SIG-M5 treated with dmso at 0.1 percent for 504 hours (cell line): Measurements from ENCODE around the gene CTDP1.

Experiments
- DNase-seq: peaks from one replicate; lab custom pipeline; 2025; ENCODE audit not compliant: unreplicated experiment; lab: John Stamatoyannopoulos, UW

CTDP1 gene

GRCh38 chr18:79756826-79757225, 77.2 kb downstream of the CTDP1 start:
- DNase-seq = no peak

- no peak for DNase-seq
Measured at GRCh38 chr18:79760348-79760747, 80.7 kb downstream of the CTDP1 start.

DNA sequence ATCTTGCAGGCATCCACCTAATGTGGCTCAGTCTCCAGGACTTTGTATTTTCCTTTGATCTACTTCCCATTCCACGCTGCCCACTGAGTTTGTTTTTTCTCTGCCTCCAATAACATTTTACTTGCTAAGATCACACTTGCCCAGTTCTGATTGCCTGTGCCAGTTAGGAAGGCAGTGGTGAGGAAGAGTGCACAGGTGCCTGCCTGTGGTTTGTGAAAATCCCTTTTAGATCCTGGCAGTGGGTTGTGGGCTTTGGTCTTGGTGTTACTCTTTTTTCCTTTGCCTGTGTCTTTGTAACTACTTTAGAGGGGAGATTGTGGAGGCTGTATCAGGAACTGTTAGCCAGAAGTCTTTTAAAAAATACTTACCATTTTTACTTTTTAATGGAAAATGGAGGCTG, 81.3 kb downstream of the CTDP1 start:
- no peak for DNase-seq

- no peak for DNase-seq
Measured at GRCh38 chr18:79763407-79763806, 83.8 kb downstream of the CTDP1 start.

GRCh38 chr18:79764131-79764530, 84.5 kb downstream of the CTDP1 start:
- DNase-seq = no peak

DNA sequence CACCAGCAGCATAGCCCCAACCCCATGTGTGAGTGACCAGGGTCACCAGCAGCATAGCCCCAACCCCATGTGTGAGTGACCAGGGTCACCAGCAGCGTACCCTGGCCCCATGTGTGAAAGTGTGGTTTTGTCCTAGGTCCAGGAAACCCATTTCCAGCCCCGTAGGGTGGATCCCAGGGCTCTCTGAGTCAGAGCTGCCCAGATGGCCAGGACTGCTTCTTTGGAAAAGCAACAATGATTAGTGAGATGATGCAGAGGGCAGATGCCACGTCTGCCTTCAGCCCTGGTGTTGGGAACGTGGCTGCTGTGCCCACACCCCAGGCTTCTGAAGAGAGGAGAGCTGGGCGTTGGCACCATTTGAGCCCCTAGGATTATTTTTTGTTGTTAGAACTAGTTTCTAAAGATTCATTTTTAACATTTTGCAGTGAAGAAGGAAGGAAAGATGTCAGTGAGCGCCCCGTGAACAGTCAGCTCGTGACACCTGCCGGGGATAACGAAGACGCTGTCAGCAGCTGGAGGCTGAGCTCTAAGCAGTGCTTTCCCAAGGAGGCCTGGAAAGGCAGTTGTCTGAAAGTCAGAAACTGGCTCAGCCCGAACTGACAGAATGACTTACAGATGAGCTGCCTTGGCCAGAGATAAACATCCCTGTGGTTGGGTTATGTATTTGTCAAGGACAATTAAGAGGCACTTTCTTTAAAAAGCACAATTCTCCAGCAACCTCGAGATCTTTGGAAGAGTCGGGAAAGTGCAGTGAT, 86.1 kb downstream of the CTDP1 start:
- DNase-seq = no peak

- DNase-seq = no peak
Measured at GRCh38 chr18:79766308-79766707, 86.7 kb downstream of the CTDP1 start.

DNA sequence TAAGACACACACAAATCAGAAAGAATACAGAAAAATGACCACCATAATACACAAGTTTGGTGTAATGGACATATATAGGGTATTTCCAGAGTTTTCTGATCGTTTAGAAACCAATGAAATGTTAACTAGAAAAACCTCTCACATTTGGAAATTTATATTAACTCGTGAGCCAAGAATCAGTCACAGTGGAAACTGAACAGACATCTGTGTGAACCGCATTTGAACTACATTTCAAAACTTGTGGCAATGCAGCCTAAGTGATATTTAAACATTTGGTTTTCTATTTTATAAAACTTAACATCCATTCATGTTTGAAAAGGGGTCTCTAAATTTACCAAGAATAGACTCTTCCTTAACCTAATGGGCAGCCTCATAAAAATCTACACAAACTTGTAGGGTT, 89.1 kb downstream of the CTDP1 start:
- DNase-seq = no peak

GRCh38 chr18:79769698-79770500, 90.3 kb downstream of the CTDP1 start:
- DNase-seq = no peak

DNA sequence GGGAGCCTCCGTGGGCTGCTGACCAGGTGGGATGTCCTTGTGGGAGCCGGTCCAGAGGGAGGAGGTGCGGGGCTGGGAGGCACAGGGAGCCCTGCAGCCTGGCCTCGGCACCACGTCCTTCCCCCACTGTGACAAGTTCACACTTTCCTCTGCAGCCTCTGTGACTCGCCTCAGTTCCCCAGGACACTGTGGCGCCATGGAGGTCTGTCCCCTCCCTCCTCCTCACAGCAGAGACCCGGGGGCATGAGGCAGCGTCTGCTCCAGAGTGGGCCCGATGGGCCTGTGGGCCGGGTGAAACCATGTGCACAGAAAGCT, 90.9 kb downstream of the CTDP1 start:
- DNase-seq = no peak

DNA sequence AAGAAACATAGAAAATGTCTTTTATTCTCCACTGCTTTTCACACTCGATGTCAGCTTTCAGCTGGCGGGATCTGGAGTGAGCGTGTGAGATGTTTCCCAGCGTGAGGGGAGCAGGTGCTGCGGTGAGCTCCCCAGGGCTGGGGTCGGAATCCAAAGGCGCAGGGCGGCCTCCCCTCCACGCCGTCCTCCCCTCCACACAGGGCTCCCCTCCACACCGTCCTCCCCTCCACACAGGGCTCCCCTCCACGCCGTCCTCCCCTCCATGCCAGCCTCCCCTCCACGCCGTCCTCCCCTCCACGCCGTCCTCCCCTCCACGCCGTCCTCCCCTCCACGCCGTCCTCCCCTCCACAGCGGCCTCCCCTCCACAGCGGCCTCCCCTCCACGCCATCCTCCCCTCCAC, 91.2 kb downstream of the CTDP1 start:
- no peak for DNase-seq

GRCh38 chr18:79771446-79772107, 92.0 kb downstream of the CTDP1 start:
- no peak for DNase-seq

DNA sequence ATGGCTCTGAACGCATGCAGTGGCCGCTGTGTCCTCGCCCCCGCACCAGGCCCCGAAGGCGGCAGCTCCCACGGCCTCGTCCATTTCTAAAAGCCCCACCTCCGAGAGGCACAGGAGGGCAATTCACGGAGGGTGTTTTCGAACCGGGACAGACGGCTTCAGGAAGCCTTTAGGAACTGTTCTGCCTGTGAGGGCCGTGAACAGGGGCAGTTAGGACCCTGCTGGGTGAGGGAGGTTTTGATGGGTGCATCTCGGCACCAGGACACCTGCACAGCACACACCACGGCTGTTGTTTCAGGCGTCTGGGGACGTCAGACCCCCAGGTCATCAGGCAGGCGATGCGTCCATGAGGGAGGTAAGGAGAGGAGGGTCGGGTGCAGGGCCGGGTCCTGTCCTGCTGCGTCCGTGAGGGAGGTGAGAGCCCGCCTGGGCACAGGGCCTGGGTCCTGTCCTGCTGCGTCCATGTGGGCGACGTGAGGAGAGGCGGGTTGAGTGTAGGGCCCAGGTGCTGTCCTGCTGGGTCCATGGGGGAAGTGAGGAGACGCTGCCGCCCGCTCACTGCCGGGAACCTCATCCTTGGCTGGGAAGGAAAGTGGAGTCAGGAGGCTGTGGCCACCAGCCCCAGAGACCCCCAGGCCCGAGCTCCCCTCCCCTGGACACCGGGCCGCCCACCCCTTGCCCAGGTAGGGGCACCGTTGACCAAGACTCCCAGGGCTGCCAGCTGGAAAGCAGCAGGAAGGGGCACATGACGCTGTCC, 92.7 kb downstream of the CTDP1 start:
- DNase-seq = no peak

DNA sequence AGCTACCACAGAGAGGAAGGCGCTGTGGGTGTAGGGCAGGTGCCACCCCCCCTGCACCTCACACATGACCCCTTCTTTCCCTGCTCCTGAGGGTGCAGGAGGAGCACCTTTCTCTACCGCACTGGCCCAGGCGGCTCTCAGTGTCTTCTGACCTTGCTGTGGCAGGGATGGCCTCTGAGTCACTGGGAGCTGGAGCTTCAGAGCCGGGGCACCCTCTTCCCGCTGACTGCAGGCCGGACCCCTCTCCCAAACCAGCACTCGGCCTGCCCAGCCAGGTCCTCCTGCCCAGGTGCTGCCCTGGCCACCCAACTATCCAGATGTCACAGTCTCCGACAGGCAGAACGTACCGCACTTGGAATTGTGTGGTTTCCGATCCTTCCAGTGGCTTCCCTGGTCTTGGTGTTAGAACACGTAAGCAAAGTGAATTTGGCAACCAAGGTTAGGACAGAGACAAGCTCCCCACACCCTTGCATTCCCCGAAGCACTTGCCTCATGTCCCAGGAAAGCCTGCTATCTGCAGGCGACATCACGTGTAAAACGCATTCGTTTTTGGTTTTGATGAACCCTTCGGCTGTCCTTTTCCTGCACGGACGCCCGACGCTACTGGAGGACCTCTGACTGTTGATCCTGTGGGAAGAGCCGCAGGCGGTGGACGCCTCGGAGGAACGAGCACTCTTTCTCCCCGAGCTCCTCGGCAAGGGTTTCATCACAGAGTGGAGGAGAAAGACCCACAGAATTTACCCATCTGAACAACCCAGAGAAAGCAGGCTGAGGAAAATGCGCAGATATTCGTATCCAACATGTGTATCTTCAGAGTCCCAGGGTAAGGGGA, 93.5 kb downstream of the CTDP1 start:
- no peak for DNase-seq

DNA sequence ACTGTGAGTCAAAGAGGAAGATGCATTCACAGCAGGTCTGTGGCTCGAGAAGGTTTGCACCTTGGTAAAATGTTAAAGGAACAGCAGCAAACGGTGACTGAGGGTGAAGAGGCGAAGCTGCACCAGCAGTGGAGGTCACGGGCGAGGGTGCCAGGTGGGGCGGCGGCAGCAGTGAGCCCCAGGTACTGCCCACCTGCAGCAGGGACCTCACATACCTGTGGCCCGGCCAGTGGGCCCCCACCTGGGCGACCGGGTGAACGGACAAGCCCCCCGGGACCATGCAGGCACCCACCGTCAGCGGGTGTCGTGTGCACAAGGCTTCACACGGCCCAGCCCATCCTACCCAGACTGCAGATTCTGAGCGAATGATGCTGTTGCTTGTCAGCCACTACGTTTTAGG, 94.5 kb downstream of the CTDP1 start:
- no peak for DNase-seq

DNA sequence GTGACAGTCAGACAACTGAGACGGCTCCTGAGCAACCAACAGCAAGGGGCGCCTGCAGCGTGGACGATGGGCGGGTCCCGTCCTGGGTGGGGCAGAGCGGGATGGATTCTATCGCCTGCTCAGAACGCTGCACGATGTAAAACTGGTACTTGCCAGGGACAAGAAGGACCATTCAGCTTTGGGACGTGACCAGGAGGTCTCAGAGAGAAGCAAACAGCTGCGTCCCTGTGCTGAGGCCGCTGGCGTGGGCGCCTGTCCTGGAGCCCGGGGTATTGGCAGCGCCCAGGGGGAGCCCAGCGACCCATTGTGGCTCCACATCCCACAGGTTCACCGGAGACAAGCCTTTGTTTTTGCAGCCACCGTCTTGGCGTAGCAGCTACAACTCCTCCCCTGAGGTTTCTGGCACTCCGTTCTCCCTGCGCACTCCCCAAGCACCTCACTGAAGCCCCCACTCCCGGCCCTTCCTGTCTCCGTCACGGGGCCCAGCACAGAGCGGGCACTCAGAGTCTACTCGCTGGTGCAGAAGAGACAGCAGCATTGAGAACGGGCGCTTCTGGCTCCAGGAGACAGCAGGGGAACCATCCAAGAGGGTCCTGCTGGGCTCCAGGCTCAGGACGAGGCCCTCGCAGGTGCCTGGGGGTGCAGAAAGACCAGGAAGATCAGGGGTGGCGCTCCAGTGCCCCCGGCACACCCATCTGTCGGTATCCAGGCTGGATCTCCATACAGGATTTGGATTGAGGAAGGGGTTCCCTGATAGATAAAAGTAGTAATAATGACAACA, 96.0 kb downstream of the CTDP1 start:
- DNase-seq = no peak

GRCh38 chr18:79776674-79777073, 97.1 kb downstream of the CTDP1 start:
- DNase-seq = no peak

- no peak for DNase-seq
Measured at GRCh38 chr18:79778291-79778791, 98.7 kb downstream of the CTDP1 start.

DNA sequence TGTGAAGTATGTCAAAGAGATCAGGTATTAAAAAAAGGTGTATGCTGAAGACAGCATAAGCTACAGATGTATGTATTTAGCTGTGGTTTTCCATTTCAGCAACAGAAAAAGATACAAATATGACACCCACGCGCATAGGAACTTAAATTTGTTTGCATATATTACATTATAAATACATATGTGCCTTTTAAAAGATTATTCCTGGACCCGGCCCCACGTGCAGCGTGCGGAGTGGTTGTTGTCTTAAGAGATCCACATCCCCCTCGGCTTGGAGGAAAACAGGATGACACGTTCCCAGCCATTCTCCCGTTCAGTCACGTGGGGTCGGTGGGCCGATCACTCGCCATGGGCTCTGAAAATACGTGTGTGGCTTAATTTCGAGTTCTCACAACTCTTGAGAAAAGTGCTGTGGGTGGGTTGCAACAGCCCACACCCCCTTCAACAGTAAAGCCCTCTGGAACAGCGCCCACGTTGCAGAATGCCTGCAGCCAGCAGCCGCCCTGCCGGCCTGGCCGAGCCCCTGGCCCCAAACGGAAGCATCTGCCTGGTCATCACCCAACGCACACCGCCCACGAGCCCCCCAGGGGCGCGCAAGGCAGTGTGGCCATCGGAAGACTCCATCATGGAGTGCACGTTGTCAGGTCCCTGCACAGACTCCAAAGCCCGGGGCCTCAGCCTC, 99.6 kb downstream of the CTDP1 start:
- no peak for DNase-seq
